Activated CD4-positive, alpha-beta memory T cell treated with anti-CD3 and anti-CD28 coated beads for 36 hours (primary cell): ENCODE data around the gene EIF5AL1. TPM values are rescaled to one million over a fixed set of nuclear protein-coding genes. Genes with fewer than 3 reads are reported as not detected.

ENCODE experiments used
- total RNA-seq, 2 experiments: library from RNA; stranded (reverse); gene quantifications; one replicate each; pipeline ENCODE4 v1.2.3, GENCODE V29; 2021

The EIF5AL1 gene
- total RNA-seq, 2 experiments from 2014 or later: 2.4 to 3.2 TPM

Other genes starting within 250 kb of the EIF5AL1 start
- gene PPIF, start 165.1 kb upstream of the EIF5AL1 start, total RNA-seq: 10 to 100 TPM; 87.2 to 94.0 TPM
- gene ZCCHC24, start 66.9 kb upstream of the EIF5AL1 start, total RNA-seq: under 1 TPM; 0.77 to 1.00 TPM
- gene SFTPA2, start 47.9 kb downstream of the EIF5AL1 start, total RNA-seq: not detected
- gene SFTPA1, start 98.4 kb downstream of the EIF5AL1 start, total RNA-seq: not detected
- gene NUTM2B, start 190.7 kb downstream of the EIF5AL1 start, total RNA-seq: under 1 TPM; 0.45 to 0.56 TPM